Naive B cell (primary cell): ENCODE results near the gene SMAD6. TPM values are rescaled to one million over a fixed set of nuclear protein-coding genes. Genes with fewer than 3 reads are reported as not detected.
"Not testable (repeated sequence)": the region's sequence is repeated elsewhere in the genome, so short reads cannot be mapped to it uniquely, and the experiment has no call there.

ENCODE experiments used
- ATAC-seq, 2 donors: fragments of 150-1000 bp; cut with Tn5 transposase; 2 replicates each; pipeline ENCODE4 v1.10.0; 2021; ENCODE audit warnings: low read depth in 2 of 2, mild to moderate bottlenecking in 2 of 2, moderate library complexity in 2 of 2
- DNase-seq: peaks from one replicate; pipeline ENCODE4 v3.0.0; 2022
- H3K27ac Mint-ChIP-seq, 6 donors: one replicate each; pipeline ENCODE4 v1.8.0; 2020 to 2022; ENCODE audit warnings: mild to moderate bottlenecking in 6 of 6, mixed read lengths in 6 of 6, moderate library complexity in 5 of 6, inconsistent platforms in 2 of 6
- H3K27me3 Mint-ChIP-seq, 3 donors: one replicate each; pipeline ENCODE4 v1.8.0; 2021 to 2022; ENCODE audit warnings: mixed read lengths in 3 of 3, mild to moderate bottlenecking in 1 of 3
- H3K36me3 Mint-ChIP-seq, 2 donors: one replicate each; pipeline ENCODE4 v1.8.0; 2020 to 2022; ENCODE audit warnings: mixed read lengths in 2 of 2, inconsistent platforms in 1 of 2, mild to moderate bottlenecking in 1 of 2
- H3K4me1 Mint-ChIP-seq, 3 donors: one replicate each; pipeline ENCODE4 v1.8.0; 2020 to 2022; ENCODE audit warnings: mixed read lengths in 3 of 3, inconsistent platforms in 1 of 3, mild to moderate bottlenecking in 1 of 3, moderate library complexity in 1 of 3
- H3K4me3 Mint-ChIP-seq, 8 donors: one replicate each; pipeline ENCODE4 v1.8.0; 2020 to 2022; ENCODE audit warnings: mild to moderate bottlenecking in 8 of 8, mixed read lengths in 8 of 8, moderate library complexity in 8 of 8, inconsistent platforms in 2 of 8
- H3K9me3 Mint-ChIP-seq, 7 donors: one replicate each; pipeline ENCODE4 v1.8.0; 2020 to 2022; ENCODE audit warnings: mixed read lengths in 7 of 7, mild to moderate bottlenecking in 5 of 7, inconsistent platforms in 2 of 7, moderate library complexity in 1 of 7
- polyA plus RNA-seq, 6 donors: library from polyadenylated mRNA; unstranded; fragments of 300-500 nt; fragmentation: Illumina TruSeq; gene quantifications; one replicate each; pipeline ENCODE4 v1.2.3, GENCODE V29; 2021; ENCODE audit warnings: low read depth in 6 of 6

The SMAD6 gene
- polyA plus RNA-seq, 6 donors from 2014 or later, result not detected

- DNase-seq (no peak), ATAC-seq (no peak)
- Mint-ChIP-seq H3K9me3 (peaks cover 0 to 23% (median 7%) of the 10 kb centered on the region in 7 donors), H3K4me1 (peaks cover 18 to 38% (median 24%) of the 10 kb centered on the region in 3 donors), H3K27ac (peak overlapping the region in 1 of 6 donors; percentile 85), H3K36me3 (peaks cover 0 to 14% of the 10 kb centered on the region in 2 donors), H3K4me3 (no peak overlapping the region), H3K27me3 (no peaks in the 10 kb centered on the region)
Observed at GRCh38 chr15:66680502-66680901, 21.5 kb upstream of the SMAD6 start.

- peaks cover 0 to 23% (median 7%) of the 10 kb centered on the region in 7 donors for H3K9me3 Mint-ChIP-seq
- H3K4me3 Mint-ChIP-seq, result peak overlapping the region in 1 of 8 donors; percentile 18
- peak overlapping the region in 2 of 6 donors; percentile 32 to 87 for H3K27ac Mint-ChIP-seq
- H3K27me3 Mint-ChIP-seq, result no peaks in the 10 kb centered on the region
- DNase-seq (no peak), ATAC-seq (no peak)
- H3K36me3 Mint-ChIP-seq, result peaks cover 0 to 14% of the 10 kb centered on the region in 2 donors
- H3K4me1 Mint-ChIP-seq, result peaks cover 16 to 33% (median 23%) of the 10 kb centered on the region in 3 donors
Observed at GRCh38 chr15:66681395-66681794, 20.6 kb upstream of the SMAD6 start.

GRCh38 chr15:66682246-66682645 is 19.8 kb upstream of the SMAD6 start:
- no peaks in the 10 kb centered on the region for H3K27me3 Mint-ChIP-seq
- H3K4me1 Mint-ChIP-seq, result peaks cover 16 to 33% (median 23%) of the 10 kb centered on the region in 3 donors
- H3K27ac Mint-ChIP-seq, result no peak overlapping the region
- no peak for DNase-seq
- no peak overlapping the region for H3K4me3 Mint-ChIP-seq
- peaks cover 0 to 23% (median 7%) of the 10 kb centered on the region in 7 donors for H3K9me3 Mint-ChIP-seq
- H3K36me3 Mint-ChIP-seq, result peaks cover 0 to 14% of the 10 kb centered on the region in 2 donors
- ATAC-seq, result no peak

DNA sequence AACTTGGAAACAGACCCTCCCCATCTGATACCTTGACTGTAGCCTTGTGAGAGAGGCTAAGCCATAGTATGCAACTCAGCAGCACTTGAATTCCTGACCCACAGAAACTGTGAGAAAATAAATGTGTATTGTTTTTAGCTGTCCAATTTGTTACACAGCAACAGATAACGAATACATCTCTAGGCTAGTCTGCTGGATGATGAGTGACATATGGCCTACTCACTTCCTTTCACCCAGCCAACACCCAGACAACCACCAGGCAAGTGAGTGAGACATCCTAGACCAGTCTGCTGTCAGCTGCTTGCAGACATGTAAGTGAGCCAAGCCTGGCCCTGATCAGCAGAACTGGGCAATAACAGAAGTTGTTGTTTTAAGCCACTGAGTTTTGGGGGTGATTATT is 19.2 kb upstream of the SMAD6 start:
- Mint-ChIP-seq H3K9me3 (peaks cover 0 to 23% (median 7%) of the 10 kb centered on the region in 7 donors), H3K4me3 (peak overlapping the region in 2 of 8 donors; percentile 7 to 52), H3K36me3 (peaks cover 0 to 14% of the 10 kb centered on the region in 2 donors), H3K4me1 (peaks cover 16 to 33% (median 23%) of the 10 kb centered on the region in 3 donors), H3K27ac (peak overlapping the region in 4 of 6 donors; percentile 1 to 66 (median 49)), H3K27me3 (no peaks in the 10 kb centered on the region)
- ATAC-seq, result peak; percentile 71 to 75
- DNase-seq, result no peak

DNA sequence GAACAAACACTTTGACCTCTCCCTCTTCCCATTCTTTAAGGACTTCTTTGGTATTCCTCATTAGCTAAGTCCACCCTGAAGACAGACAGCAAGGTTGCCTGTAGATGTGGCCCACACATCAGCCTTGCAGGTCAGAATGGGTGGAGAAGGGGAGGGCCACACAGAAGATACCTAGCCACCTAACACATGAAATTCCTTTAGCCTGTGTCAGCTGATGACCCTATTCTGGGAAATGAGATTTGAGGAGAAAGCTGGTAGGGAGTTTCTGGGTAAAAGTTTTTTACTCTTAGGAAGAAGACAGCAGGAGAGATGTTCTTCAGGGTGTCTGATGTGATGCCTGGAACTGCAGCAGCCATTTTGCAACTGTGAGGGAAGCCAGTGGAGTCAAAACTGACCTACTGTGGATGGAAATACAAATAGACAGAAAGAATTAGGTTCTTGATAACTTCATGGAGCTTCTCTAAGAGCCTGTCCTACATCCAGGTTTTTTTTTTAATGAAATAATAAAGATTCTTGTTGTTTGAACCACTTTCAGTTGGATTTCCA is 17.8 kb upstream of the SMAD6 start:
- H3K27me3 Mint-ChIP-seq, result no peaks in the 10 kb centered on the region
- peaks cover 0 to 14% of the 10 kb centered on the region in 2 donors for H3K36me3 Mint-ChIP-seq
- peaks cover 0 to 23% (median 7%) of the 10 kb centered on the region in 7 donors for H3K9me3 Mint-ChIP-seq
- peaks cover 16 to 33% (median 23%) of the 10 kb centered on the region in 3 donors for H3K4me1 Mint-ChIP-seq
- no peak overlapping the region for H3K4me3 Mint-ChIP-seq
- ATAC-seq, result no peak
- no peak for DNase-seq
- H3K27ac Mint-ChIP-seq, result no peak overlapping the region

DNA sequence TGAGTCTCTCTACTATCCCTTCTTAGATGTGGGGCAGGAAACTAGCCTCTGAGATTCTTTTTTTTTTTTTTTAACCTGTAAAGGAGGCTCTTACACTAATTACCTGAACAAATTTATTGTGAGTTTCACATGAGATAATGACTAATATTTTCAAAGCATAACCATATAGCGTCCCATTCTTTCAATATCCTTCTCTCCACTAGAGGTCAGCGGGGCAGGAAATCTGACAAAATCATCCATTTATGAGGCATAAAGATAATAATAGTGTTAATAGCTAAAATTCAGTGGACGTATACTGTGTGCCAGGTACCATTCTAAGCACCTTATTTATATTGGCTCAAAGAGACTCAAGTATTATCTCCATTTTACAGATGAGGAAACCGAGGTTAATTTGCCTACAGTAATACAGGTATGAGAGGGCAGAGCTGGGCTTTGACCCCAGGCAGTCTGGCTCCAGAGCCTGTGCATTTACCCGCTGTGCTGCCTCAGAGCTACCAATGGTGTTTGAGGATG is 16.3 kb upstream of the SMAD6 start:
- peaks cover 0 to 14% of the 10 kb centered on the region in 2 donors for H3K36me3 Mint-ChIP-seq
- no peak for DNase-seq
- ATAC-seq, result no peak
- H3K27me3 Mint-ChIP-seq, result no peaks in the 10 kb centered on the region
- H3K4me3 Mint-ChIP-seq, result peak overlapping the region in 1 of 8 donors; percentile 22
- peaks cover 16 to 33% (median 23%) of the 10 kb centered on the region in 3 donors for H3K4me1 Mint-ChIP-seq
- peaks cover 0 to 21% (median 7%) of the 10 kb centered on the region in 7 donors for H3K9me3 Mint-ChIP-seq
- peak overlapping the region in 1 of 6 donors; percentile 81 for H3K27ac Mint-ChIP-seq

DNA sequence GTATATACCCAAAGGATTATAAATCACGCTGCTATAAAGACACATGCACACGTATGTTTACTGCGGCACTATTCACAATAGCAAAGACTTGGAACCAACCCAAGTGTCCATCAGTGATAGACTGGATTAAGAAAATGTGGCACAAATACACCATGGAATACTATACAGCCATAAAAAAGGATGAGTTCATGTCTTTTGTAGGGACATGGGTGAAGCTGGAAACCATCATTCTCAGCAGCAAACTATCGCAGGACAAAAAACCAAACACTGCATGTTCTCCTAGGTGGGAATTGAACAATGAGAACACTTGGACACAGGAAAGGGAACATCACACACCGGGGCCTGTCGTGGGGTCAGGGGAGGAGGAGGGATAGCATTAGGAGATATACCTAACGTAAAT is 11.1 kb upstream of the SMAD6 start:
- not testable (repeated sequence) for H3K4me3 Mint-ChIP-seq, ATAC-seq, DNase-seq, H3K36me3 Mint-ChIP-seq, H3K27me3 Mint-ChIP-seq, H3K9me3 Mint-ChIP-seq
- H3K4me1 Mint-ChIP-seq, result peaks cover 24 to 43% (median 34%) of the 10 kb centered on the region in 3 donors
- H3K27ac Mint-ChIP-seq, result peak overlapping the region in 3 of 6 donors; percentile 60 to 92 (median 87)

DNA sequence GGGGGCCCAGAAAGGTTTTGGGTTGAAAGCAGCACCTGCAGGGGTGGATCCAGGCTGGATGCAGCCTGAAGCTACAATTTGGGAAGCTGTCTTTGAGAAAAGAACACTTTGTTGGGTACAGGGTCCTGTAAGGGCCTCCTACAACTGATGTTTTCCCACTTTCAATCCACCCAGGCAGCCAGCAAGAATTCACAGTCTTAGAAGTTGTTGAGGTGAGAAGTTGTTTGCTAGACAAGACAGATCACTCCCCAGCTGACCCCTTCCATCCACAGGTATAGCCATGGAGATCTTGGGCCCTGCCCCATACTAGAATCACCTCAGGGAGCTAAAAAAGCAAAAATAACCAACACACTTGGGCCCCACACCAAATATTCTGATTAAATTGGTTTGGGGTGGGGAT is 10.3 kb upstream of the SMAD6 start:
- ATAC-seq, result no peak

DNA sequence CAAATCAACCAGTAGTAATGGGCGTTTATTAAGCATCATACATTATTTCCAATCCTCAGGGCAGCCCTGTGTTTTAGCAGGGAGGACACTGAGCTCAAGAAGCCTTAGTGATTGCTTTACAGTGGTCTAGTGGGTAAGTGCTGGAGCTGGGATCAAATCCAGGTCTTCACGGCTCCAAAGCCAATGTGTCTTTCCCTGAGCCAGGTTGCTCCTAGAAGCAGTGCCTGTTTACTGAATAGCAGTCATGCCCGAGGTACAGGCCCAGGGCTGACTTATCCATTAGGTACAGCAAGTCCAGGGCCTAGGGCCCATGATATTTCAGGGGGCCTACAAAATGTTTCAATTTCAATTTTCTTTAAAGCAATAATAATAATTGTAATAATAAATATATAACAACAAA is 9.6 kb upstream of the SMAD6 start:
- peaks cover 0 to 2% (median 0%) of the 10 kb centered on the region in 7 donors for H3K9me3 Mint-ChIP-seq
- no peak for DNase-seq
- no peaks in the 10 kb centered on the region for H3K36me3 Mint-ChIP-seq
- H3K27me3 Mint-ChIP-seq, result no peaks in the 10 kb centered on the region
- no peak for ATAC-seq
- H3K4me3 Mint-ChIP-seq, result peak overlapping the region in 5 of 8 donors; percentile 17 to 81 (median 49)
- H3K4me1 Mint-ChIP-seq, result peaks cover 28 to 43% (median 34%) of the 10 kb centered on the region in 3 donors
- peak overlapping the region; percentile 54 to 97 (median 89) for H3K27ac Mint-ChIP-seq

More for the DNA sequence above, 10.3 kb upstream of the SMAD6 start:
- H3K27me3 Mint-ChIP-seq, result no peaks in the 10 kb centered on the region
- H3K4me3 Mint-ChIP-seq, result peak overlapping the region in 2 of 8 donors; percentile 60 to 81
- peaks cover 26 to 43% (median 34%) of the 10 kb centered on the region in 3 donors for H3K4me1 Mint-ChIP-seq
- H3K9me3 Mint-ChIP-seq, result peaks cover 0 to 2% (median 0%) of the 10 kb centered on the region in 7 donors
- H3K36me3 Mint-ChIP-seq, result no peaks in the 10 kb centered on the region
- no peak for DNase-seq
- H3K27ac Mint-ChIP-seq, result peak overlapping the region in 5 of 6 donors; percentile 57 to 95 (median 78)

DNA sequence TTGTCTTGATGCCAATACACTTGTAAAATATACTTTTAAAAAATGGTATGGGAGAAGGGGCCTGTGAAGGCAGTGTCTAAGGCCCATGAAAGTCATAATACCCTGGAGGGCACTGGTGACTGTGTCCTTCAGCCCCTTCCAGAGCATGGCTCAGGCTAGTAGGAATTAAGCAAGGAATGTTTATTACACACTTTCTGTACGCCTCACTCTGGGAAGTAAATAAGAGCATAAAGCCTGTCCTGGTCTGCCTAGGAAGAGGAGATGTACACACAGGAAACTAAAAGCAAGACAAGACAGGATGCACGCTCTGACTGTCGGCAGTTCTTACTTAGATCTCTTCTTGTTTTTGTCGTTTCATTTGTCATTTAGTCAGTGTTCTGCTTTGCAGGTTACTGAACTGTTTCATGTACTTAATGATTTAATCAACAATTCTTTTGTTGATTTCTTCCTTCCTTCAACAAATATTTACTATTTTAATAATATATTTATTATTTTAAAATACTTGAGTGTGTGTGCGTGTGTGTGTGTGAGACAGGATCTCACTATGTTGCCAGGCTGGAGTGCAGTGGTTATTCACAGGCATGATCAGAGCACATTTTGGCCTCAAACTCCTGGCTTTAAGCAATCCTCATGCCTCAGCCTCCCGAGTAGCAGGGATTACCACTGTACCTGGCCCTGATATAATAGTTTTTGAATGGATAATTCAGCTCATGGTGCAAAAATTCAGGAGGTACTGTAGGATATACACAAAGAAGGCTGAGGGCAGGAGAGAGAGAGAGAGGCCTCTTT is 9.0 kb upstream of the SMAD6 start:
- H3K4me1 Mint-ChIP-seq, result peaks cover 28 to 45% (median 36%) of the 10 kb centered on the region in 3 donors
- H3K36me3 Mint-ChIP-seq, result no peaks in the 10 kb centered on the region
- peak overlapping the region; percentile 5 to 73 (median 50) for H3K4me3 Mint-ChIP-seq
- peak; percentile 48 for DNase-seq
- H3K27me3 Mint-ChIP-seq, result no peaks in the 10 kb centered on the region
- H3K27ac Mint-ChIP-seq, result peak overlapping the region; percentile 54 to 97 (median 94)
- peaks cover 0 to 2% (median 0%) of the 10 kb centered on the region in 7 donors for H3K9me3 Mint-ChIP-seq
- peak; percentile 96 to 98 for ATAC-seq

DNA sequence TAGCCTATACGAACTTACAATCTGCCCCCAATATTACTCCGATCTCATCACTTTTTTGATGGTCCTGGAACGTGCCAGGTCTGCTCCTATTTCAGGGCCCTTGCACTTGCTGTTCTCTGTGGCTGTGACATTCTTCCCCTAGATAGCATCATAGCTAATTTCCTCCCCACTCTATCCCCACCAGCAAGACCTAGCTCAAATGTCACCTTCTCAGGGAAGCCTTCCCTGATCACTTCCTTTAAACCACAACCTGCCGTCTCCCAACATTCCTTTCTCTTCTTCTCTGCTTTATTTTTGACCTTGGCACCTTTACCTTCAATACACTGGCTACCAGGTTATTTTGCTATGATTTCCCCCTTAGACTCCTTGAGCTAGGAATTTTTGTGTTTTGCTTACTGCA is 5.3 kb upstream of the SMAD6 start:
- Mint-ChIP-seq H3K4me1 (peaks cover 32 to 49% (median 46%) of the 10 kb centered on the region in 3 donors), H3K36me3 (no peaks in the 10 kb centered on the region), H3K27ac (peak overlapping the region in 2 of 6 donors; percentile 4 to 43), H3K27me3 (peaks cover 0 to 2% (median under 1%) of the 10 kb centered on the region in 3 donors), H3K4me3 (peak overlapping the region in 1 of 8 donors; percentile 37), H3K9me3 (no peaks in the 10 kb centered on the region)
- DNase-seq (no peak), ATAC-seq (no peak)

GRCh38 chr15:66698318-66698961 is 3.6 kb upstream of the SMAD6 start:
- H3K4me3 Mint-ChIP-seq, result peak overlapping the region in 3 of 8 donors; percentile 35 to 68 (median 42)
- H3K9me3 Mint-ChIP-seq, result no peaks in the 10 kb centered on the region
- no peak for ATAC-seq
- H3K36me3 Mint-ChIP-seq, result no peaks in the 10 kb centered on the region
- peaks cover 5 to 9% (median 7%) of the 10 kb centered on the region in 3 donors for H3K27me3 Mint-ChIP-seq
- peak overlapping the region in 1 of 6 donors; percentile 76 for H3K27ac Mint-ChIP-seq
- peaks cover 27 to 39% (median 36%) of the 10 kb centered on the region in 3 donors for H3K4me1 Mint-ChIP-seq
- no peak for DNase-seq

DNA sequence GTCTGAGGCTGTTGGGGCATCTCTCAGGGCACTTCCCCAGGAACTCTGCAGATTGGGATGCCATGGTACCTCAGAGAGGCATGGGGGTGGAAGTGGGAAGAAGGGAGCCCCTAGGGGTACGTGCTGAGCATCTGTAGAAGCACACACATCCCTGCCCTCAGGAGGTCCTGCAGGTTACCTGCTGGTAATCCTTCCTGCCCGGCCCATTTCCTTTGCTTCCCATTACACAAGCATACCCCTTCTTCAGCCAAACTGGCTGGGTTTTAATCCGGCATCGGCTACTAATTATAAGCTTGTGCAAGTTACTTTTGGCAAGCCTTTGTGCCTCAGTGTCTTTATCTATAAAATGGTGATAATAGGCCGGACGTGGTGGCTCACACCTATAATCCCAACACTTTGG is 3.1 kb upstream of the SMAD6 start:
- Mint-ChIP-seq H3K4me3 (peak overlapping the region in 3 of 8 donors; percentile 12 to 68 (median 35)), H3K27ac (no peak overlapping the region), H3K27me3 (peaks cover 5 to 9% (median 7%) of the 10 kb centered on the region in 3 donors), H3K9me3 (no peaks in the 10 kb centered on the region), H3K36me3 (no peaks in the 10 kb centered on the region), H3K4me1 (peaks cover 26 to 34% (median 34%) of the 10 kb centered on the region in 3 donors)
- DNase-seq (no peak), ATAC-seq (no peak)
